GM18951 (cell line): Measurements from ENCODE around the gene MUC16.
"Not testable (repeated sequence)": the region's sequence is repeated elsewhere in the genome, so short reads cannot be mapped to it uniquely, and the experiment has no call there.

Experiments
- POLR2A ChIP-seq: IDR thresholded peaks from 4 replicates; pipeline ENCODE4 v1.6.1; 2011; ENCODE audit warnings: mild to moderate bottlenecking; ENCODE audit not compliant: insufficient read length, insufficient read depth; ENCODE audit errors: extremely low read depth
- in situ Hi-C: fragments of 300-500 bp; cut with MboI; formaldehyde crosslinking; loops from one replicate; pipeline ENCODE4 v1.12.0; 2022; ENCODE audit warnings: low sequenced_read_pairs, mixed read lengths, inconsistent platforms; ENCODE audit not compliant: unreplicated experiment

The MUC16 gene

DNA sequence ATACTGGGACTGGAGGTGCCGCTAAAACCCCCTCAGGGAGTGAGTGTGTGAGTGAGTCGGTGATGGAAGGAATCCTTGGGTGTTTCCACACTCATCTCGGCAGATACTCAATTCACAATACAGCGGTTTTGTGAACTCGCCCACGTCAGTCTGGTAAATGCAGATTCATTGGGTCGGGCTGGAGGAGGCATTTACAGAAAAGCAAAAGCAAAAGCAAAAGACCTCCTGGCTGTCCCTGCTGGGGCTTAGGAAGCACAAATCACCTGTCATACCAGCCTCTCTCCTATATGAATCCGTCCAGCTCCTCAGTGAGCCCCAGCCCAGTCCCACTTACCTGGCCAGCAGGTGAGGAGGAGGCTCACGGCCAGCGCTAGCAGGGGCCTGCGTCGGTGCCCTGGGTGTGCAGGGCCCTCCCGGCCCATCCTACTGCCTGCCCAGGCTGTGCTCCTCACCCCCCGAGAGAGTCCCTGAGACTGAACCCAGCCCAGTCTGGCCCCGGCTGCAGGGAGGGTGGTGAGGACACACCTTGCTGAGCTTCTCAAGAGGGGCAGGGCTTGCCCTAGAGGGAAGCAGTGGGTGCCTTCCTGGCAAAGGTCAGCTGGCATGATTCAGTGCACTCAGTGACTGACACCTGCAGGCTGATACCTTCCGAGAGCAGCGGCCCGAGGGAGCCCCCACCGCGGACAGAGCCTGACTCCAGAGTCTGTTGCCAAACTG is at the start of gene MUC16:
Gene MUC16 (minus strand): TSS at position 475 of the 717 bp plus-strand sequence.
- in situ Hi-C loops, result no loop called here

DNA sequence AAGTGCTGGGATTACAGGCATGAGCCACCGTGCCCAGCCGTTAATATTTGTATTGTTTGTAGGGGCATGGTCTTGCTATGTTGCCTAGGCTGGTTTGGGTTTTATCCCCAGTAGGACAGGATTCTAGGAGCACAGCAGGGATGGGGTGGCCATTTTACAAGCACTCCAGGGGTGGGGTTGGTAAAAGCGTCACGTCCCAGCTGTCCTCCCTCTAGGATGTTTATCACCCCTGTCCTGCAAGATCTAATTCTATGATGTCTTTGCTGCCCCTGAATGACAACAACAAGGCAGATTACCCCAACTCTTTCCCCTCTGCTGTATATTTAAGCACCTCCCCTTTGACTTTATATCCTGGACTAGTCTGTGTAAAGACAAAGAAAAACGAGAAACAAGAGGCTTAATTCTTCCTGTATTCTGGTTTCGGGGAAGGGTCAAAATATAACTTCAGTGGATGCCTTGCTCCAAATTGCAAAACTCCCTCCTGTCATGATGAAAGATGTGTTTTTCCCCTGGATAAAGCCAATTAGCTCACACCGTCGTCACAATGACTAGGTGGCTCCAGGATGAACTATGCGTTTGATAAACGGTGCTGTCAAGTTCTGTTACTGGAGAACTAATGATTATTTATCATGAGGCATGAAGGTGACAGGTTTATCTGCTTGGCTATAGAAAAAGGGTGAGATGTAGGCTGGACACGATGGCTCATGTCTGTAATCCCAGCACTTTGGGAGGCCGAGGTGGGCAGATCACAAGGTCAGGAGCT is 48.9 kb upstream of the MUC16 start:
- no peak for TF ChIP-seq POLR2A
- in situ Hi-C loops, result no loop called here

More for the DNA sequence above, at the start of gene MUC16:
- TF ChIP-seq POLR2A, result no peak

DNA sequence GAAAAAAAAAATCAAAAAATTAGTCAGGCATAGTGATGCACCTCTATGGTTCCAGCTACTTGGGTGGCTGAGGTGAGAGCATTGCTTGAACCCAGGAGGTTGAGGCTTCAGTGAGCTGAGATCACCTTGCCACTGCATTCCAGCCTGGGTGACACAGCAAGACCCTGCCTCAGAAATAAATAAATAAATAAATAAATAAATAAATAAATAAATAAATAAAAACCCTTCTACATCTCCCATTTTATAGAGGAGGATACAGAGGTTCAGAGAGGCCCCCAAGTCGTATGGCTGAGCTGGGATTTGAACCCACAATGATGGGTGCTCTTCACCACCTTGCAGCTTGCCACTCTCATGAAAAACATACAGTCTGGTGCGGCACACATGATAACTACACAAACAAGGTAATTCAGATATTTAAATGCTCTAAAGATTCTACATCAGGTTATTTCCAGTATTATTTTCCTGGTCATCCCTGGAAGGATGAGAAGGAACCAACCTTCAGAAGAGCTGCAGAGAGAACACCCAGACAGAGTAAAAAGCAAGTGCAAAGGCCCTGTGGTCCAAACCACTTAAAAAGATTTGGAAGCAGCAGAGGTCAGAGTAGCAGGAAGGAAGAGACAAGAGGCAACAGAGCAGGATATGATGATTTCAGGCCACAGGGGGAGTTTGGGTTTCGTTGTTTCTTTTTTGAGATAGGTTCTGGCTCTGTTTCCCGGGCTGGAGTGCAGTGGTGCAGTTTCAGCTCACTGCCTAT is 47.5 kb upstream of the MUC16 start:
- no peak for TF ChIP-seq POLR2A
- in situ Hi-C loops, result no loop called here

DNA sequence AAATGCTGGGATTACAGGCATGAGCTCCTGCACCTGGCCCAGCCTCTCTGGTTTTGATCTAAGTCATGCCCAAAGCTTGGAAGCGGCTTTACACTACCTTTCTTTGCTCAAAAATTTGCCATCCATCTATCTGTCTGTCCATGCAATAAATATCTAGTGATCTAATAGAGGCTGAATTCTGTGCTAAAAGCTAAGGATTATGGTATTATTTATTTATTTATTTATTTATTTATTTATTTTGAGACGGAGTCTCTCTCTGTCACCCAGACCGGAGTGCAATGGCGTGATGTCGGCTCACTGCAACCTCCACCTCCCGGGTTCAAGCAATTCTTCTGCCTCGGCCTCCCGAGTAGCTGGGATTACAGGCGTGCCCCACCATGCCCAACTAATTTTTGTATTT is 45.9 kb upstream of the MUC16 start:
- in situ Hi-C loops, result not testable (repeated sequence)

DNA sequence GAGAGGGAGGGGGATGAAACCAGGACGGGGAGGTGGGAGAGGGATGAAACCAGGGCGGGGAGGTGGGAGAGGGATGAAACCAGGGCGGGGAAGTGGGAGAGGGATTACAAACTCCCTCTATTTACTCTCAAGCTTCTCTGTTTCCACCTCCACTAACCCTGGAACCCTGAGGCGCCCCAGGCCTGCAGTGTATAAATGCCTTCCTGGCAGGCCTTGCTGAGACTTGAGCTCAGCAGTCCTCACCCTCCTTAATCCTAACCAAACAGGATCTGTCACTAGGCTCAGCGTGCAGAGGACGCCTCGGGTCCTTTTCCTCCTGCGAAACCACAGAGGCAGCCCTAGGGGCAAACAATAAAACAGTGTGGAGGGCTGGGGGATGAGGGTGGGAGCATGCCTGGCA is 44.6 kb upstream of the MUC16 start:
- no peak for TF ChIP-seq POLR2A
- in situ Hi-C loops, result no loop called here

DNA sequence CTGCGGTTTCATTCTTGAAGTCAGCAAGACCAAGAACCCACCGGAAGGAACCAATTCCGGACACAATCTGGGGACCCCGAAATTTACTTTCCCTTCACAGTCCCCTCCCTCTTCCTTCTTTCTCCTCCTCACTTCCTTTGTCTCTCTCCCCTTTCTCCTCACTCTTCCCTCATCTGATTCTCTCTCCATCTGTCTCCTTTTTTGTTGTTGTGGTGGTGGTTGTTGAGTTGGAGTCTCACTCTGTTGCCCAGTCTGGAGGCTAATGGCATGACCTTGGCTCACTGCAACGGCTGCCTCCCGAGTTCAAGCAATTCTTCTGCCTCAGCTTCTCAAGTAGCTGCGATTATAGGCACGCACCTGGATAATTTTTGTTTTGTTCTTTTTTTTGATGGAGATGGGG is 44.0 kb upstream of the MUC16 start:
- in situ Hi-C loops, result no loop called here
- no peak for TF ChIP-seq POLR2A

DNA sequence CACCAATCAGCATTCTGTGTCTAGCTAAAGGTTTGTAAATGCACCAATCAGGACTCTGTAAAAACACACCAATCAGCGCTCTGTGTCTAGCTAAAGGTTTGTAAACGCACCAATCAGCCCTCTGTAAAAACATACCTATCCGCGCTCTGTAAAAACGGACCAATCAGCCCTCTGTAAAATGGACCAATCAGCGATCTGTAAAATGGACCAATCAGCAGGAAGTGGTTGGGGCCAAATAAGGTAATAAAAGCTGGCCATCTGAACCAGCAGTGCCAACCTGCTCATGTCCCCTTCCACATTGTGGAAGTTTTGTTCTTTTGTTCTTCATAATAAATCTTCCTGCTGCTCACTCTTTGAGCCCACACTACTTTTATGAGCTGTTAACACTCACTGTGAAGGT is 43.5 kb upstream of the MUC16 start:
- in situ Hi-C loops, result not testable (repeated sequence)

DNA sequence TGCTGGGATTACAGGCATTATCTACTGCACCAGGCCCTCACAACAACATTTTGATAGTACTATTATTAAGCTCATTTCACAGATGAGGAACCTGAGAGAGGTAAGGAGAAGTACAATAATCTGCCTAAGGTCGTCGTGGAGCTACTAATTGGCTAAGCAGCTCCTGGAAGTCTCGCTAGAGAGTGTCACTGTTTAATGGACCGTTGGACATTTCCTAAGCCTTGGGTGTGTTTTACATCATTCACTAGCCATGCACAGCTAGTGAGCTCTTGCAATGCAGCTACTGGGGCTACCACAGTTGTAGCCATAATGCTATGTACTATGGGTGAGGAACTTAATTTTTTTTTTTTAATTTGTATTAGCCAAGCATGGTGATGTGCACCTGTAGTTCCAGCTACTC is 42.7 kb upstream of the MUC16 start:
- in situ Hi-C loops, result no loop called here
- TF ChIP-seq POLR2A, result no peak

DNA sequence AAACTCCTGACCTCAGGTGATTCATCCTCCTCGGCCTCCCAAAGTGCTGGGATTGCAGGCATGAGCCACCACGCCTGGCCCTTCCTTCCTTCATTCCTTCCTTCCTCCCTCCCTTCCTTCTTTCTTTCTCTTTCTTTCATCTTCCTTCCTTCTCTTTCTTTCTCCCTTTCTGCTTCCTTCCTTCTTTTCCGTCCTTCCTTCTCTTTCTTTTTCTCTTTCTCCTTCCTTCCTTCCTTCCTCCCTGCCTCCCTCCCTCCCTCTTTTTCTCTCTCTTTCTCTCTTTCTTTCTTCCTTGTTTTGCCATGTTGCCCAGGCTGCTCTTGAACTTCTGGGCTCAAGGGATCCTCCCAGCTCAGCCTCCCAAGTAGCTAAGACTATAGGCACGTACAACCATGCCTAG is 36.5 kb upstream of the MUC16 start:
- in situ Hi-C loops, result no loop called here
- TF ChIP-seq POLR2A, result no peak

DNA sequence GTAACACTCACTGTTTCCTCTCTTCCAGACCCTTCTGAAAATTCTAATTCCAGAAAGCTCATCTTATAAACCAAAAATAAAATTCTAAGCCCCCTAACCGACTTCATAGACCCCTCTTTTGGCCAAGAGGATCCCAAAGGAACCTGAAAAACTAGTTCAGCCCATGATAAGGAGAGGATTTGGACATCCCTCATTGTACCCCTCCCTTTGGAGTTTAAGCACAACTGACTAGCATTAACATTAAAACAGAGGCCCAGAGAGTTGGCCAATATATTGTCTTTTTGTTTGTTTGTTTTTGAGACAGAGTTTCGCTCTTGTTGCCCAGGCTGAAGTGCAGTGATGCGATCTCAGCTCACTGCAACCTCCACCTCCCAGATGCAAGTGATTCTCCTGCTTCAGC is 34.2 kb upstream of the MUC16 start:
- no peak for TF ChIP-seq POLR2A
- in situ Hi-C loops, result no loop called here

DNA sequence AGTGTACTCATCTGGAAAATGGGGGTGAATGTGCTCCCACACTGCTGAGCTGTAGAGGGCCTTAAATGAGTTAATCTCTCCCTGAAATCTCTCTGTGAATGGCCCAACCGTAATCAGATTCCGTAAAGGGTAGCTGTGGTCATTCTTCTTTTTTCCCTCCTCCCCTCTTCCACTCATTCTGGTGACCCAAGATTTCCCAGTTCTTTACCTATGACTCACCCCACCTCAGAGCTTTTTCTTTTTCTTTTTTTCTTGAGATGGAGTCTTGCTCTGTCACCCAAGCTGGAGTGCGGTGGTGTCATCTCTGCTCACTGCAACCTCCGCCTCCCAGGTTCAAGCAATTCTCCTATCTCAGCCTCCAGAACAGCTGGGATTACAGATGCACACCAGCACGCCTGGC is 33.3 kb upstream of the MUC16 start:
- TF ChIP-seq POLR2A, result no peak
- in situ Hi-C loops, result no loop called here

DNA sequence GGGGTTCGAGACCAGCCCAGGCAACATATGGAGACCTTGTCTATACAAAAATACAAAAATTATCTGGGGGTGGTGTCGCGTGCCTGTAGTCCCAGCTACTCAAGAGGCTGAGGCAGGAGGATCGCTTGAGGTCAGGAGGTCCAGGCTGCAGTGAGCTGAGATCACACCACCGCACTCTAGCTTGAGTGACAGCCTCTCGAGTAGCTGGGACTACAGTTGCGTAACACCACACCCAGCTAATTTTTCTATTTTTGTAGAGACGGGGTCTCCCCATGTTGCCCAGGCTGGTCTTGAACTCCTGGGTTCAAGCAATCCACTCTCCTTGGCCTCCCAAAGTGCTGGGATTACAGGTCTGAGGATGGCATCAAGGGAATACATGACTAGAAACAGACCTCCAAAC is 30.8 kb upstream of the MUC16 start:
- in situ Hi-C loops, result no loop called here
- no peak for TF ChIP-seq POLR2A

DNA sequence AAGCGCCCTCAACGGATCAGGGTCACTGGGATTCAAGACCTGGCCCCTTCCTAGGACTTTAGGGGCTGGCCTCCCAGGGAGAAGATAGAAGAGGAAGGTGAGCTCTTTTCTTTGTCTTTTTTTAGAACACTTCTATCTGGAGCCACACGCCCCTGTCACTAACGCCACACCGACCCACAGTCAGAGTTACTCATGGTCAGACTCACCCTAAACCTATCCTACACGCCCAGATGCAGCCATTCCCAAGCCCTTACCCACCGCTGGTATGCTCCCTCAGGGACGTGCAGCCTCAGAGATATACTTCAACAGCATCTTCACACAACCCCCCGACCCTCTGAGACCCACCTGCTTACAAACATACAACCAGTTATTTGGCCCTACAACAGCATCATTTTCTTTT is 29.9 kb upstream of the MUC16 start:
- in situ Hi-C loops, result no loop called here
- no peak for TF ChIP-seq POLR2A

DNA sequence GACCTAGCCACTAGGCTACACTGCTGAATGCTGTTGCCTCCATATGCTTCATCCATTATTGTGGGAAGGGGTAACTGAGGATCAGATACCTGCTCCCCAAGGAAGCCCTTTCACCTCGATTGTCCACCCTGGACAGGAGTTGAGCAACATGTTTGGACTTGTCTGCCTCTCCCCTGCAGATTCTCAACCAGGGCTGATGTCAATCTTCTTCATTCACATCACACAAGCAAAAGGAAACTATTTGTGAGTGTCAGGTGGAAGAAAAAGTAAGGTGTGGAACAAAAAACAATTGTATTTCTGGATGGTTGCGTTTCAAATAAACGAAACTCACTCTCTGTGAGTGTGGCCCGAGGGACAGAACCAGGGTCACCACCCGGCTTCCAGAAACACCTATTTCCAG is 29.5 kb upstream of the MUC16 start:
- in situ Hi-C loops, result no loop called here
- no peak for TF ChIP-seq POLR2A
